Measurements from ENCODE around the gene COL5A2. TPM values are rescaled to one million over a fixed set of nuclear protein-coding genes. Genes with fewer than 3 reads are reported as not detected.

Gene COL5A2
- polyA plus RNA-seq, 1 donor (not counting 4 experiments of a cell fraction or from before 2014, with no cell fraction given): 7.2 TPM

DNA sequence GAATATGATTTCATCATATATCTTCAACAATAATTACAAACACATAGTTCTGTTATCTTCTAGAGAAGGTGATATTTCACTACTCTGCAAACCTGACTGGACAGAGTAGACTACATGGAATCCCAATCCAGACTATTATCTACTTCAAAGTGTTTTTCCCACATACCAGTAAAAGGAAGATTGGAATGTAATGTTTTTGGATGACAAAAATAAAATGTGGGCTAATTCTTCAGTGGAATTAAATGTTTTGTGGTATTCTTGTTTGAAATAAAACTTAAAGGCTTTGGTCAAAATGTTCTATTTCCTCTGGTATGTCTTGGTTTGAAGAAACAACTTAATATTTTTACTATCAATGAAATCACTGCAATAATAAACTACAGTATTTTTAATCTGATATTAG lies 22.1 kb downstream of the COL5A2 start:
- dilution Hi-C loops (cut with MboI; ENCODE audit: extremely low pct_ligation_motif_present, low sequenced_read_pairs): no loop called here
- Histone ChIP-seq H3K36me3 (ENCODE audit: control insufficient read depth in 2 of 2, extremely low read depth in 1 of 2, insufficient read depth in 2 of 2, low read length in 2 of 2) (no peaks in the 10 kb centered on the region), H3K79me2 (ENCODE audit: control insufficient read depth, insufficient read depth, low read length) (no peaks in the 10 kb centered on the region), H3K9me3 (ENCODE audit: control insufficient read depth, low read depth, low read length) (no peaks in the 10 kb centered on the region), H3K4me3 (ENCODE audit: control insufficient read depth in 2 of 3, extremely low read depth in 1 of 3, insufficient read depth in 2 of 3, low read depth in 1 of 3, low read length in 3 of 3) (no peak overlapping the region), H3K9ac (ENCODE audit: control insufficient read depth, extremely low read depth, insufficient read depth, low read length) (no peak overlapping the region), H3K27me3 (ENCODE audit: control insufficient read depth, extremely low read depth, insufficient read depth, low read length) (no peaks in the 10 kb centered on the region), H4K20me1 (ENCODE audit: control insufficient read depth, extremely low read depth, insufficient read depth, low read length) (no peaks in the 10 kb centered on the region), H3K9me1 (ENCODE audit: control insufficient read depth, extremely low read depth, insufficient read depth, low read length) (no peaks in the 10 kb centered on the region), H3K4me2 (ENCODE audit: control insufficient read depth, extremely low read depth, insufficient read depth, low read depth, low read length) (no peak overlapping the region), H3K4me1 (ENCODE audit: control insufficient read depth, extremely low read depth, insufficient read depth, low read length) (no peaks in the 10 kb centered on the region), H3K27ac (ENCODE audit: control insufficient read depth, insufficient read depth, low read length) (no peak overlapping the region), H2AFZ (ENCODE audit: control insufficient read depth, low read length) (no peak overlapping the region)
- TF ChIP-seq EZH2 (IDR thresholded peaks at IDR 0.05; ENCODE audit: low read length) (no peak), CTCF (optimal IDR thresholded peaks at IDR 0.05 in 1 of 3, IDR thresholded peaks at IDR 0.05 in 1 of 3, conservative IDR thresholded peaks at IDR 0.05 in 1 of 3; ENCODE audit: extremely low read depth in 1 of 3, insufficient read depth in 2 of 3, low read length in 3 of 3) (no peak)
- FAIRE-seq: no peak
- DNase-seq (ENCODE audit: low read depth, low spot score): no peak

DNA sequence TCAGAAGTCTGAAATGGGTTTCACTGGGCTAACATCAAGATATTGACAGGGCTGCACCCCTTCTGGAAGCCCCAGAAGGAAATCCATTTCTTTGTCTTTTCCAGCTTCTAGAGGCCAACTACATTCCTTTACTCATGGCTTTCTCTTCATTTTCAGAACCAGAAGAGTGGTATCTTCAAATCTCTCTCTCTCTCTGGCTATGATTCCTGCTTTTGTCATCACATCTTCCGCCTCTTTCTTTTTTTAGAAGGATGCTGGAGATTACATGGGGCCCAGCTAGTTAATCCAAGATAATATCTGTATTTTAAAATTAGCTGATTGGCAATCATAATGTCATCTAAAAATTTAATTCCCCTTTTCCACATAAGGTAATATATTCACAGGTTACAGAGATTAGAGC lies 23.8 kb downstream of the COL5A2 start:
- Histone ChIP-seq H3K9ac (ENCODE audit: control insufficient read depth, extremely low read depth, insufficient read depth, low read length) (no peak overlapping the region), H3K4me1 (ENCODE audit: control insufficient read depth, extremely low read depth, insufficient read depth, low read length) (no peaks in the 10 kb centered on the region), H3K4me3 (ENCODE audit: control insufficient read depth in 2 of 3, extremely low read depth in 1 of 3, insufficient read depth in 2 of 3, low read depth in 1 of 3, low read length in 3 of 3) (no peak overlapping the region), H3K9me3 (ENCODE audit: control insufficient read depth, low read depth, low read length) (no peaks in the 10 kb centered on the region), H4K20me1 (ENCODE audit: control insufficient read depth, extremely low read depth, insufficient read depth, low read length) (no peaks in the 10 kb centered on the region), H2AFZ (ENCODE audit: control insufficient read depth, low read length) (no peak overlapping the region), H3K27me3 (ENCODE audit: control insufficient read depth, extremely low read depth, insufficient read depth, low read length) (no peaks in the 10 kb centered on the region), H3K36me3 (ENCODE audit: control insufficient read depth in 2 of 2, extremely low read depth in 1 of 2, insufficient read depth in 2 of 2, low read length in 2 of 2) (no peaks in the 10 kb centered on the region), H3K27ac (ENCODE audit: control insufficient read depth, insufficient read depth, low read length) (no peak overlapping the region), H3K9me1 (ENCODE audit: control insufficient read depth, extremely low read depth, insufficient read depth, low read length) (no peaks in the 10 kb centered on the region), H3K4me2 (ENCODE audit: control insufficient read depth, extremely low read depth, insufficient read depth, low read depth, low read length) (no peak overlapping the region), H3K79me2 (ENCODE audit: control insufficient read depth, insufficient read depth, low read length) (no peaks in the 10 kb centered on the region)
- FAIRE-seq (no peak), DNase-seq (ENCODE audit: low read depth, low spot score) (no peak)
- TF ChIP-seq CTCF (optimal IDR thresholded peaks at IDR 0.05 in 1 of 3, IDR thresholded peaks at IDR 0.05 in 1 of 3, conservative IDR thresholded peaks at IDR 0.05 in 1 of 3; ENCODE audit: extremely low read depth in 1 of 3, insufficient read depth in 2 of 3, low read length in 3 of 3) (no peak), EZH2 (IDR thresholded peaks at IDR 0.05; ENCODE audit: low read length) (no peak)
- dilution Hi-C loops (cut with MboI; ENCODE audit: extremely low pct_ligation_motif_present, low sequenced_read_pairs): no loop called here
